Measurements from ENCODE around the gene BMAL1. TPM values are rescaled to one million over a fixed set of nuclear protein-coding genes. Genes with fewer than 3 reads are reported as not detected.

Gene BMAL1
- total and polyA plus RNA-seq, 2 donors, result 12.2 to 16.4 TPM

DNA sequence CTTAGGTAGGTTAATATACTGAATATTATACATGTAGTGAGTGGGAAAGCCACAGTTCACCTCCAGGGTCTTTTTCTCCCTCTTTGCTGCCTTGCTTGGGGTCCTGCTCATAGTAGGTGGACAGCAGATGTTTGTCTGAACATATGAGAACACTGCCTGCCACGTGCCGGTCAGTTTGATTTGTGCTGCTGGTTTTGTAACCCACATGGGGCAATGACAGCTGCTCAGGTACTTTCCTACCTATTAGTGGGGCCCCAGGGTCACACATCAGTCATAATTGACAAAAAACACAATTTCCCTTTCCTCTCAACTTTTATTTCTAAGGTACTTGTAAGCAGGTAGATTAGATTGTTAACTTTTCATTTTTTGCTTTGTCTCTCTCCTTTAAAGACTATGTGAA, 43.8 kb downstream of the BMAL1 start:
- no peak overlapping the region for H3K27ac ChIP-seq (ENCODE audit: low read depth)
- H3K4me3 ChIP-seq (ENCODE audit: low read depth, low read length), result no peak overlapping the region
- WGBS, result 92% methylated on average over 2 of the region's 2 CpGs
- peaks cover 4% of the 10 kb centered on the region for H3K4me1 ChIP-seq (ENCODE audit: insufficient read depth)
- H3K36me3 ChIP-seq (ENCODE audit: insufficient read depth), result no peaks in the 10 kb centered on the region
- DNase-seq (ENCODE audit: extremely low spot score), result no peak

DNA sequence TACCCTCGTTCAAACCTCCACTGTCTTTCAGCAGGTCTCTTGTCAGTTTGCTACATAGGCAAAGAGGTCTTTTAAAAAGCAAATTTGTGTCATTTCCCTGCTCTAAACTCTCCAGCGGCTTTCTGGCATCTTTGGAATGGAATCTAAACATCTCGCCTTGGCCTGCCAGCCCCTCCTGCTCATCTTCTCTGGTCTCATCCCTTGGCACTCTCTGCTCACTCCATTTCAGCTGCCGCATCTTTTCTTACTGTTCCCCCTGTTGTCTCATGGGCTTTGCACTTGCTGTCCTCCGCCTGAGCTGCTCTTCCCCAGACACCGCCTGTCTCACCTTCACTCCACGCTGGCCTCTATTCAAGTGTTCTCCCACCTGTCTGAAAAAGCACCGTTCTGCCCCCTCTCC, 46.6 kb downstream of the BMAL1 start:
- H3K4me3 ChIP-seq (ENCODE audit: low read depth, low read length), result no peak overlapping the region
- peaks cover 4% of the 10 kb centered on the region for H3K4me1 ChIP-seq (ENCODE audit: insufficient read depth)
- no peak overlapping the region for H3K27ac ChIP-seq (ENCODE audit: low read depth)
- H3K36me3 ChIP-seq (ENCODE audit: insufficient read depth), result no peaks in the 10 kb centered on the region
- DNase-seq (ENCODE audit: extremely low spot score), result no peak
- 82% methylated on average over 8 of the region's 8 CpGs for WGBS

DNA sequence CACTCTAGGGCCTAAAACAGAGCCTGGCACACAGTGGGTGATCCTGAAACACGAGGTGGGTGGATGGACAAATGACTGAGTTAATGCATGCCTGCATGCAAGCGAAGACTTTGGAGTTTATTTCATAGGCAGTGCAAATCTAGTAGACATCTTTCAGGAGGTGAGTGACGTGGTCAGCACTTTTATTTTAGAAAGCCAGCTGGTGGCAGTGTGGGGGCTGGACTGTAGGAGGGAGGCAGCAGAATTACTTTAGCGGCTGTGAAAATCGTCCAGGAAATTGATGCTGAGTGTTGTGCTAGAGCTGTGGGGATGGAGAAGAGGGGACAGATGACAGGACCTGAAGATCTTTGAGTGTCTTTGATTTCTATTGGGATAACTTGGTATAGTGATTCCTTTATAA, 47.1 kb downstream of the BMAL1 start:
- Histone ChIP-seq H3K4me3 (ENCODE audit: low read depth, low read length) (no peak overlapping the region), H3K4me1 (ENCODE audit: insufficient read depth) (peaks cover 2% of the 10 kb centered on the region), H3K27ac (ENCODE audit: low read depth) (no peak overlapping the region), H3K36me3 (ENCODE audit: insufficient read depth) (no peaks in the 10 kb centered on the region)
- 76% methylated on average over 5 of the region's 5 CpGs for WGBS
- DNase-seq (ENCODE audit: extremely low spot score), result no peak

DNA sequence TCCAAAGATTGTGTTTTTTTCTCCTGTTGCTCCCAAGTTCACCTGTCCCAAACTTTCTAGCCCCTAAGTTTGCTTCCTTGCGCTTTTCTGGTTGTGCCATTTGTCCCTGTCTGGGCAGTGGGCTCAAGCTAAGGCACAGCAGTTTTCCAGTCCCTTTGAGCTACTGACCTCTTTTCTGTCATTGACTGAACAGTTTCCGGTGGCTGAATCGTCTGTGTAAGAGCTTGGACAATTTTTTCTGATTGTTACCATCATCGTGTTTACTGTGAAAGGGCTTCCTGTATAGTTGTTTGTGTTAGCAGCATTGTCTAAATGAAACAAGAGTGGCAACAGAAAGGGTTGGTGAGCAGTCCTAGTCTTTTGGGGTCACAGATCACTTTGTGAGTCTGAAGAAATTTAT, 49.8 kb downstream of the BMAL1 start:
- H3K4me3 ChIP-seq (ENCODE audit: low read depth, low read length), result no peak overlapping the region
- 73% methylated on average over 4 of the region's 4 CpGs for WGBS
- H3K27ac ChIP-seq (ENCODE audit: low read depth), result no peak overlapping the region
- no peak for DNase-seq (ENCODE audit: extremely low spot score)
- H3K36me3 ChIP-seq (ENCODE audit: insufficient read depth), result no peaks in the 10 kb centered on the region
- H3K4me1 ChIP-seq (ENCODE audit: insufficient read depth), result no peaks in the 10 kb centered on the region

DNA sequence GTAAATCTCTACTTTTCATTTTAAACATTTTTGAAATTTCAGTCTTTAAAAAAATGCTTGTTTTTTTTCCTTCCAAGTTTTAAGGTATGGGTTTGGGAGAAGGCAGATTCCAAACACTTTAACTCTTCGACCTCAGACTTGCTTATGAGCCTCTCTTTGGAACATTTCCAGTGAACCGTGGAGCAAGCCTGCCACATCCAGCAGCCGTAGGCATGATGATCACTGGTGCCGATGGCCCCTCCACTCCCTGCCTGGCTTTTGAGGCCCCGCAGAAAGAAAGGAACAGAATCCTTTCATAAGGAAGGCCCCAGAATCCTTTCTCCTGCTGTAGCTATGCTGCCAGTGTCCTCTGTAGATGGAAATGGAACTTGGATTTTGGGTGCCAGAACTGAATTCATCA, 50.7 kb downstream of the BMAL1 start:
- H3K4me3 ChIP-seq (ENCODE audit: low read depth, low read length), result no peak overlapping the region
- H3K27ac ChIP-seq (ENCODE audit: low read depth), result no peak overlapping the region
- no peaks in the 10 kb centered on the region for H3K36me3 ChIP-seq (ENCODE audit: insufficient read depth)
- no peaks in the 10 kb centered on the region for H3K4me1 ChIP-seq (ENCODE audit: insufficient read depth)
- 72% methylated on average over 5 of the region's 5 CpGs for WGBS
- no peak for DNase-seq (ENCODE audit: extremely low spot score)

DNA sequence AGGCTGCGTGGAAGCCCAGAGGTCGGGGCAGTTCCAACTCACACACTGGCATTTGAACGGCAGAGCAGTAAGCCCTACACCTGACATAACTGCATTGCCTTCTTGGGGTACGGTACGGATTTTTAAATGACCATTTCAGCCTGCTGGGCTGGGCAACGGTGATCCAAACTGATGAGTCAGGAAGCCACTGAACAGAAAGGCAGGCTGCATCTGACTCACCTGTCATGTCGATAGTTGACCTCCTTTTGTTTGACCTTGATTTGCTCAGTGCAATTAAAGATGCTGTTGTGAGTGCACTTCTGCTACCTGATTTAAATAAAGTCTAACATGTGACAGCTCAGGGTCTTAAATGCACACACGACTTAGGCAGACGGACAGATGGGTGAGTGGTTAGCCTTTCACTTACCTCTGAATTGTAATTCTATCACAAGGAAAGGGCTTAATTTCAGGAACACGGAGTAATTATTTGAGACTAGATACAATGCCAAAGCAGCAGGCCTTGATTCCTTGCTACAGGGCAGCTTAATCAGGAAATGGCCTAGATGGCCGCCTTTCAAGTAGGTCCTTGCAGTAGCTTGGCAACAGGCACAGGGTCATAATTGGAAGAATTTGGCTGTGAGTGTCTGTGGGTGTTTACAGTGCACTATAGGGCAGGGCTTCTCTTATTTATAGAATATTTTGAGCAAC, 52.2 kb downstream of the BMAL1 start:
- 88% methylated on average over 11 of the region's 11 CpGs for WGBS
- H3K4me3 ChIP-seq (ENCODE audit: low read depth, low read length), result no peak overlapping the region
- H3K36me3 ChIP-seq (ENCODE audit: insufficient read depth), result no peaks in the 10 kb centered on the region
- no peak overlapping the region for H3K27ac ChIP-seq (ENCODE audit: low read depth)
- no peak for DNase-seq (ENCODE audit: extremely low spot score)
- peaks cover 2% of the 10 kb centered on the region for H3K4me1 ChIP-seq (ENCODE audit: insufficient read depth)

DNA sequence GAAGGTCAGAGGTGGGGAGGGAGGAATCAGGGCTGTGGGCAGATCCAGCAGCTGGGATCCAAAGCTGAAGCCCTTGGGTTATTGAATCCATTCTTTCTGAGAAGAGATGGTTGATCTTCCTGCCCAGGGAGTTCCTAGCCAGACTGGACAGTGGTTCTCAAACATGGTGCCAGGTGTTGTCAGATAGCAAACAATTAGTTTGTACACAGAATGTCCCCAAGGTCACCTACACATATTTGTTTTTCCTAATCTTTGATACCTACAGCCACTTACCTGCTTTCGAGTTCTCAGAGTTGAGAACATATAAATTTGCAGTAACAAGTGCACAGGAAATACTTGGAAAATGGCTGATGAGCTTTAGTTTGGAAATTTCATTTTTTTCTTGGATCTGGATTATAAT, 54.5 kb downstream of the BMAL1 start:
- DNase-seq (ENCODE audit: extremely low spot score), result no peak
- no peak overlapping the region for H3K4me3 ChIP-seq (ENCODE audit: low read depth, low read length)
- H3K27ac ChIP-seq (ENCODE audit: low read depth), result no peak overlapping the region
- 95% methylated on average over 1 of the region's 1 CpG for WGBS
- no peaks in the 10 kb centered on the region for H3K36me3 ChIP-seq (ENCODE audit: insufficient read depth)
- peaks cover 2% of the 10 kb centered on the region for H3K4me1 ChIP-seq (ENCODE audit: insufficient read depth)

DNA sequence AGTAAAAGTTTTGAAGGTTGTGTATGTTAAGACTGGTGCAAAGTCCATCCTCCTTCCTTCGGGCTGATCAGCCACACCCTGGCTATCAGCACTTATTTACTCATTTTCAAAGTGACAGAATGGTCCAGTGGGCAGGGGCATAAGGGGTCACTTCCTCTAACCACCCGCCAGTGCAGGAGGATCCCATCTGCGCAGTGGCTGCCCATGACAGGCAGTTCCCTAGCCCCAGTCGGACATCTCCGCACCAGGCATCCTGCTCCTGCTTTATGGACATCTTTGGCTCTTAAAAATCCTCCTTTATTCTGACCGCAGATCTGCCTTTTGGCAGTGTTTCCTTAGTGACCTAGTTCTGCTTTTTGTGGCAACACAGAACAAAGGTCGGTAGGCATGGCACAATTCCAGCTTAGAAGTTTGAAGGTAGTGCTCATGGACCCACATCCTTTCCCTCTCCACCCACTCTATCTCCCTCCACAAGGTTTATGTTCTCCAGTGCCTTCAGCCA, 55.9 kb downstream of the BMAL1 start:
- WGBS, result 79% methylated on average over 7 of the region's 7 CpGs
- no peak overlapping the region for H3K27ac ChIP-seq (ENCODE audit: low read depth)
- H3K36me3 ChIP-seq (ENCODE audit: insufficient read depth), result no peaks in the 10 kb centered on the region
- no peak for DNase-seq (ENCODE audit: extremely low spot score)
- H3K4me1 ChIP-seq (ENCODE audit: insufficient read depth), result peaks cover 2% of the 10 kb centered on the region
- H3K4me3 ChIP-seq (ENCODE audit: low read depth, low read length), result no peak overlapping the region

DNA sequence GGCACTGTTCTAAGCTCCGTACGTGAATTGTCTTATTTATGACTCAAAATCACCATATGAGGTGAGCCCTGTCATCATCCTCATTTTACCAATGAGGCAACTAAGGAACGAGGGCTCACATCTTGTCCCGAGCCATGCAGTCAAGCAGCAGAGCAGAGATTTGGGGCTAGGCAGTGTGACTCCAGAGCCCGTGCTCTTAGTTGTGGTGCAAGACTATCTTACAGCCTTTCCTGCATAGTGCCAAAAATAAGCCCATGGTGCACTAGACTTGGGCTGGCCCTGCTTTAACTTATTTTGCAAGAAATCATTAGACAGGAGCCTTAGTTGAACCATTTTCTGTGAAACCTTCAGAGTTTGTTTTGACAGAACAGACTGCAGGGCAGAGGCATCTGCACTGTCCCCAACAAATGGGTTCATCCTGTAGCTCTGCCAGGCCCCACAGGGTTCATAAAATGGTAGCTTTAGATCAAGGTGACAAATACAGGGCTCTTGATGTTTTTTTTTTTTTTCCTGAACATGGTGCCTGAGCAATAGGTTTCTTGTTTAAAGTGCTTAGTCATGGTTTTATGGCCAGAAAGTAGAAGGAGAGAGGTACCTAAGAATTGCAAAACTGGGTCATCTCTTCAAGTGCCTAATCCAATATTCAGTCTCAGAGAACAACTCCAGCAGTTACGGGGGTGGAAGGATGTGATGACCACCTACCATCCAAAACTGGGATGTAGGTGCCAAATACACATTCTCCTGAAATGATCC, 56.6 kb downstream of the BMAL1 start:
- H3K4me1 ChIP-seq (ENCODE audit: insufficient read depth), result peaks cover 2% of the 10 kb centered on the region
- WGBS, result 86% methylated on average over 6 of the region's 6 CpGs
- no peak overlapping the region for H3K27ac ChIP-seq (ENCODE audit: low read depth)
- H3K4me3 ChIP-seq (ENCODE audit: low read depth, low read length), result no peak overlapping the region
- no peaks in the 10 kb centered on the region for H3K36me3 ChIP-seq (ENCODE audit: insufficient read depth)
- DNase-seq (ENCODE audit: extremely low spot score), result no peak

DNA sequence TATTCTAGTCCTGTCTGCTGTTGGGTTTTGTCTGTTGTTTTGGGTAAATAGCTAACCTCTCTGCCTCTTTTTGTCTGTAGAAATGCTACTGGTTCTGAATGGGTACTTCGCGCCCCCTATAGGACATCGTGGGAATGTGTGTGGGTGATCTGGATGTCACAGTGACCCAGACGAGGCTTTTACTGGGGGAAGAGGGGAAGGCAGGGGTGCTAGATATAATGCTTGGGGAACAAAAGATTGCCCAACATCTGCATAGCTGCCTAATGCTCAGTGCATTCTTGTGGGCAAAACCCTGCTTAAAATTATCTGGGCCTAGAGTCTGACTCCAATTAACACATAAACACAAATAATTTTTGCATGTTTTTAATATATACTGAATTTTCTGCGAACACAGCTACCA, 57.7 kb downstream of the BMAL1 start:
- H3K4me3 ChIP-seq (ENCODE audit: low read depth, low read length), result no peak overlapping the region
- H3K36me3 ChIP-seq (ENCODE audit: insufficient read depth), result no peaks in the 10 kb centered on the region
- peaks cover 2% of the 10 kb centered on the region for H3K4me1 ChIP-seq (ENCODE audit: insufficient read depth)
- WGBS, result 24% methylated on average over 5 of the region's 5 CpGs
- H3K27ac ChIP-seq (ENCODE audit: low read depth), result no peak overlapping the region
- no peak for DNase-seq (ENCODE audit: extremely low spot score)

DNA sequence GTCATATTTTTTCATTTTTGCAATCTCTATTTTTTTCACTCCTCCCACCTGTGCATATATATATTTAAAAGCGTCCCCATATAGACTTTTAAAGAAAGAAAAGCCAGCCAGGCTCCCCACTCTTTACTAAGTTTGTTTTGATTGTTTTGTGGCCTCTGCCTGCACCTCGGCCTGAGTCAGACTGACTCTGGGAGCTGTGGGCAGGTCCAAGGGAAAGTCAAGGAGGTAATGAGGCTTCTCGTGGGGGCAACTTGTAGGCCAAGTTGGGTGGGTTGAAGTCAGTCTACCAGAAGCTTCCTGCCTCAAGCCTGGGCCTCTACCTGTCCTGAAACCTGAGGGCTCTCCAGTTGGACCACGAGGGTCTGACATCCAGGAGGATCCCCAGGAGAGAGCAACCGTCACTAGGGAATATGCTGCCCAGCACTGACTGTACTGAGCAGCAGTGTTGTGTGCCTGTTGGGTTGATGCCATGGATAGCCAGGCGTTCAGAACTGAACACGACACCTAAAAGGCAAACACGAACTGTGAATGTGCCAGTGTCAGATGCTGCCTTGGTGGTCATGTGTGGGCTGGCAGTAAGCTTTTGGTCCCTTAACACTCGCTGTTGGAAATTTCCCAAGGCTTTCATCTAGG, 58.8 kb downstream of the BMAL1 start:
- no peak overlapping the region for H3K27ac ChIP-seq (ENCODE audit: low read depth)
- H3K4me1 ChIP-seq (ENCODE audit: insufficient read depth), result peaks cover 2% of the 10 kb centered on the region
- no peak overlapping the region for H3K4me3 ChIP-seq (ENCODE audit: low read depth, low read length)
- H3K36me3 ChIP-seq (ENCODE audit: insufficient read depth), result no peaks in the 10 kb centered on the region
- 90% methylated on average over 9 of the region's 9 CpGs for WGBS
- no peak for DNase-seq (ENCODE audit: extremely low spot score)

DNA sequence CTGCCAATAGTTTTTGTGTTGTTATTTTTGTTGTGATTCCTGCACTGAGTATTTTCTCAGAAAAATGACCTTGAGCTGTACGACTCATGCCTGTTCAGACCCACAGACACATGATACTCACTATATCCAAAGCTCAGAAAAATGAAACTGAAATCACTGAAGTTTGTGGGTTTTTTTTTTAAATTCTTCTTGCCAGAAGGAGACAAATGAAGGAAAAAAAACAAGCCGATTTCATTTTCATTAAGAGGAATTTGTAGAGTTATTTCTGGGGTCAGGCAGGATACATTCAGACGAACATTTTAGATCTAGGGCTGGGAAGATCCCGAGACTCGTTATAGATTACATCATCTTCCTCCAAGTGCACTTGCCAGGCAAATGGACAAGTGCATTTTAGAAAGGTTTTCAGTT, 60.4 kb downstream of the BMAL1 start:
- Histone ChIP-seq H3K4me1 (ENCODE audit: insufficient read depth) (peaks cover 2% of the 10 kb centered on the region), H3K4me3 (ENCODE audit: low read depth, low read length) (no peak overlapping the region), H3K36me3 (ENCODE audit: insufficient read depth) (no peaks in the 10 kb centered on the region), H3K27ac (ENCODE audit: low read depth) (no peak overlapping the region)
- 28% methylated on average over 5 of the region's 5 CpGs for WGBS
- DNase-seq (ENCODE audit: extremely low spot score), result no peak

DNA sequence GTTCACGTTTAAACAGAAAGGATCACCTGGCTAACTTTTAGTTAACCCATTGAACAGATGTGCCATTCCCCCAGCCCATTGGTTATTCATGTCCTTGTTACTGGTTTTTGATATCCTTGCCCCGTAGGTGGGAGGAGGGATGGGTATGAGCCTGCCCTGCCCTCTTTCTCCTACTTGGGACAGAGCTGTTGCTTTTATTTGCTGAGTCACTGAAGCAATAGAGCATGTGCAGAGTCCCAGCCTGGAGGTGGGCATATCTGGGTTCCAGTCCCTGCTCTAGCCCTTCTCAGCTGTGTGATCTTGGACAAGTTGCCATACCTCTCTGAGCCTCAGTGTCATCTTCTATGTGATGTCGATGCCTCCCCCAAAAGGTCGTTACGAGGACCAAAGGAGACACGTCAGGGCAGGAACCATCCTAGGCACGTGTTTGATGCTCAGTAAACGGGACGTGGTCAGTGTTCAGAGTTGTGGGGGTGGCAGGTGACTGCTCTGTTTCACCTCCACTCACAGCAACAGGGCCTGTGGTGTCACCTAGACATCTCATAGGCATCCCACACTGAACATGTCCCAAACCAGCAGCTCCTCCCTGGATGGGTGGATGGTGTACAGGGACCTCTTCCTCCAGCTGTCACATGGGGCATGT, 61.0 kb downstream of the BMAL1 start:
- peaks cover 2% of the 10 kb centered on the region for H3K4me1 ChIP-seq (ENCODE audit: insufficient read depth)
- no peaks in the 10 kb centered on the region for H3K36me3 ChIP-seq (ENCODE audit: insufficient read depth)
- H3K27ac ChIP-seq (ENCODE audit: low read depth), result no peak overlapping the region
- H3K4me3 ChIP-seq (ENCODE audit: low read depth, low read length), result no peak overlapping the region
- 84% methylated on average over 9 of the region's 9 CpGs for WGBS
- no peak for DNase-seq (ENCODE audit: extremely low spot score)
